Liver (tissue), 9 donors: ENCODE results near the gene SPART. TPM values are rescaled to one million over a fixed set of nuclear protein-coding genes. Genes with fewer than 3 reads are reported as not detected.

Experiments used
- DNase-seq: peaks from one replicate; pipeline ENCODE4 v3.0.0-alpha.2; 2017; ENCODE audit warnings: low spot score
- H3K27ac ChIP-seq, 2 donors: one replicate each; pipeline ENCODE4 v1.7.0; 2013; ENCODE audit warnings: inconsistent platforms in 2 of 2, low read length in 2 of 2, control low read depth in 1 of 2, low read depth in 1 of 2, mild to moderate bottlenecking in 1 of 2
- H3K27me3 ChIP-seq, 4 donors: one replicate each; pipeline versions ENCODE4 v1.6.1 to v1.7.0; 2013; ENCODE audit warnings: low read length in 3 of 4, inconsistent platforms in 1 of 4, mild to moderate bottlenecking in 1 of 4, moderate library complexity in 1 of 4; ENCODE audit not compliant: control insufficient read depth in 4 of 4, insufficient read depth in 4 of 4
- H3K36me3 ChIP-seq, 4 donors: one replicate each; pipeline versions ENCODE4 v1.6.1 to v1.7.0; 2013; ENCODE audit warnings: low read length in 3 of 4, mild to moderate bottlenecking in 3 of 4, low read depth in 1 of 4, moderate library complexity in 1 of 4; ENCODE audit not compliant: control insufficient read depth in 4 of 4, insufficient read depth in 3 of 4
- H3K4me1 ChIP-seq, 4 donors: one replicate each; pipeline versions ENCODE4 v1.6.1 to v1.7.0; 2013; ENCODE audit warnings: low read length in 3 of 4, mild to moderate bottlenecking in 3 of 4, moderate library complexity in 1 of 4; ENCODE audit not compliant: control insufficient read depth in 4 of 4, insufficient read depth in 4 of 4
- H3K4me3 ChIP-seq, 3 donors: one replicate each; pipeline versions ENCODE4 v1.6.1 to v1.7.0; 2013; ENCODE audit warnings: low read length in 3 of 3, control low read depth in 1 of 3, low read depth in 1 of 3, mild to moderate bottlenecking in 1 of 3
- H3K9ac ChIP-seq, 2 donors: one replicate each; pipeline ENCODE4 v1.7.0; 2013; ENCODE audit warnings: low read length in 2 of 2, mild to moderate bottlenecking in 2 of 2, moderate library complexity in 2 of 2, control low read depth in 1 of 2, low read depth in 1 of 2
- H3K9me3 ChIP-seq, 4 donors: one replicate each; pipeline versions ENCODE4 v1.6.1 to v1.7.0; 2013; ENCODE audit warnings: low read length in 3 of 4; ENCODE audit not compliant: control insufficient read depth in 4 of 4
- EGR1 ChIP-seq, 2 donors: IDR thresholded peaks; 2 replicates each; pipeline ENCODE4 v1.6.1; 2016 to 2018; ENCODE audit warnings: antibody characterized with exemption in 2 of 2, low read depth in 2 of 2
- FOXA1 ChIP-seq: IDR thresholded peaks from 2 replicates; pipeline ENCODE4 v1.6.1; 2016; ENCODE audit warnings: antibody characterized with exemption
- FOXA2 ChIP-seq: IDR thresholded peaks from 2 replicates; pipeline ENCODE4 v1.6.1; 2016; ENCODE audit warnings: antibody characterized with exemption
- GABPA ChIP-seq, 2 donors: IDR thresholded peaks in 1 of 2; conservative IDR thresholded peaks in 1 of 2; 2 replicates each; pipeline ENCODE4 v1.6.1; 2016; ENCODE audit warnings: antibody characterized with exemption in 2 of 2, mild to moderate bottlenecking in 1 of 2, moderate library complexity in 1 of 2
- HNF4A ChIP-seq, 2 donors: conservative IDR thresholded peaks; 2 replicates each; pipeline ENCODE4 v1.6.1; 2016; ENCODE audit warnings: antibody characterized with exemption in 2 of 2, mild to moderate bottlenecking in 2 of 2
- HNF4G ChIP-seq: IDR thresholded peaks from 2 replicates; pipeline ENCODE4 v1.6.1; 2016; ENCODE audit warnings: antibody characterized with exemption
- NR2F2 ChIP-seq: IDR thresholded peaks from 2 replicates; pipeline ENCODE4 v1.6.1; 2016; ENCODE audit warnings: antibody characterized with exemption
- RXRA ChIP-seq, 2 donors: IDR thresholded peaks; 2 replicates each; pipeline ENCODE4 v1.6.1; 2017 to 2018; ENCODE audit warnings: antibody characterized with exemption in 2 of 2, mild to moderate bottlenecking in 1 of 2
- SP1 ChIP-seq: IDR thresholded peaks from 2 replicates; pipeline ENCODE4 v1.6.1; 2018; ENCODE audit warnings: antibody characterized with exemption, mild to moderate bottlenecking
- YY1 ChIP-seq: IDR thresholded peaks from 2 replicates; pipeline ENCODE4 v1.6.1; 2016; ENCODE audit warnings: antibody characterized with exemption, mild to moderate bottlenecking
- ZBTB33 ChIP-seq: IDR thresholded peaks from 2 replicates; pipeline ENCODE4 v1.6.1; 2016; ENCODE audit warnings: antibody characterized with exemption
- WGBS: extraction: QIAGEN DNeasy Blood & Tissue Kit; methylation state at CpG from one replicate; pipeline ENCODE4 v1.1.7; 2013; 5-methylcytosine and 5-hydroxymethylcytosine counted together
- polyA plus RNA-seq, 2 donors: library from polyadenylated mRNA; stranded (reverse) in 1 of 2; unstranded in 1 of 2; fragments of 200-250 nt in 1 of 2; fragments of >200 nt in 1 of 2; fragmentation: Nextera tagmentation in 1 of 2; extraction: Ambion mirVana in 1 of 2; gene quantifications; one replicate each; pipeline versions ENCODE4 v1.2.1 to v1.2.3, GENCODE V29; 2013 to 2015
- total RNA-seq, 2 donors: library from RNA; depleted of rRNA; stranded (reverse); fragments of >200 nt; gene quantifications; one replicate each; pipeline ENCODE4 v1.2.3, GENCODE V29; 2014
- TF ChIP-seq, protein P1 (sequence below): fragments of 150-350 bp; IDR thresholded peaks from 2 replicates; pipeline ENCODE4 v1.5.1; 2017; ENCODE audit warnings: improper control_type of control experiment, low read depth, low read length; ENCODE audit not compliant: missing input control
- TF ChIP-seq, protein P2 (sequence below): IDR thresholded peaks from 2 replicates; pipeline ENCODE4 v1.6.1; 2016; ENCODE audit warnings: antibody characterized with exemption
- donor health status: healthy.
- donor health status: healthy.
- donor health status: healthy.
- donor health status: healthy.
- donor health status: healthy.

Gene SPART
- total and polyA plus RNA-seq, 4 donors, result 6.9 to 15.3 (median 11.0) TPM

- no peak overlapping the region for H3K27ac ChIP-seq
- WGBS, result 46% methylated on average over 3 of the region's 3 CpGs
- TF ChIP-seq, protein P1, sequence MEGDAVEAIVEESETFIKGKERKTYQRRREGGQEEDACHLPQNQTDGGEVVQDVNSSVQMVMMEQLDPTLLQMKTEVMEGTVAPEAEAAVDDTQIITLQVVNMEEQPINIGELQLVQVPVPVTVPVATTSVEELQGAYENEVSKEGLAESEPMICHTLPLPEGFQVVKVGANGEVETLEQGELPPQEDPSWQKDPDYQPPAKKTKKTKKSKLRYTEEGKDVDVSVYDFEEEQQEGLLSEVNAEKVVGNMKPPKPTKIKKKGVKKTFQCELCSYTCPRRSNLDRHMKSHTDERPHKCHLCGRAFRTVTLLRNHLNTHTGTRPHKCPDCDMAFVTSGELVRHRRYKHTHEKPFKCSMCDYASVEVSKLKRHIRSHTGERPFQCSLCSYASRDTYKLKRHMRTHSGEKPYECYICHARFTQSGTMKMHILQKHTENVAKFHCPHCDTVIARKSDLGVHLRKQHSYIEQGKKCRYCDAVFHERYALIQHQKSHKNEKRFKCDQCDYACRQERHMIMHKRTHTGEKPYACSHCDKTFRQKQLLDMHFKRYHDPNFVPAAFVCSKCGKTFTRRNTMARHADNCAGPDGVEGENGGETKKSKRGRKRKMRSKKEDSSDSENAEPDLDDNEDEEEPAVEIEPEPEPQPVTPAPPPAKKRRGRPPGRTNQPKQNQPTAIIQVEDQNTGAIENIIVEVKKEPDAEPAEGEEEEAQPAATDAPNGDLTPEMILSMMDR, result no peak
- TF ChIP-seq GABPA (IDR thresholded peaks at IDR 0.05 in 1 of 2, conservative IDR thresholded peaks at IDR 0.05 in 1 of 2) (no peak), RXRA (IDR thresholded peaks at IDR 0.05) (peak in 1 of 2 donors; percentile 19), HNF4G (no peak), NR2F2 (no peak)
- DNase-seq, result no peak
- peaks cover 0 to 27% (median 23%) of the 10 kb centered on the region in 4 donors for H3K4me1 ChIP-seq
- H3K9me3 ChIP-seq, result no peaks in the 10 kb centered on the region
- H3K9ac ChIP-seq, result no peak overlapping the region
- no peak overlapping the region for H3K4me3 ChIP-seq
- no peaks in the 10 kb centered on the region for H3K36me3 ChIP-seq
- H3K27me3 ChIP-seq, result no peaks in the 10 kb centered on the region
Measured at GRCh38 chr13:36357692-36358091, 11.5 kb upstream of the SPART start.

DNA sequence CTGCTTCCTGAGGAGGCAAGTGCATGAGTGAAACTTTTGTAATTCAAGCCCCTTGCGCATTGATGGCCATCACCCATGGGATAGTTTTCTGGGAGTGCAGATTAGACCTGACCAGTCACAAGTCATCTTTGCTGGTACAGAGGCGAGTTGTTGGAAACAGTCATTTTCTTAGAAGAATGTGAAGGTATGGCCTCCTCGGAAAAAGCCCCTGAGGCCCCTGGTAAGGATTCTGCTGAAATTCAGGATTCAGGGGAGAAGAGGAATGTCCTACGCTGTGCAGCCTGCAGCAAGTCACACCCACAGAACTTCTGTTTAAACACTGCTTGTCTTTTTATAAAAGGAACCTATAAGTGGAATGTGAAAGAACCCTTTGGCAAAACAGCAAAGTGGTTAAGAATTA is 11.0 kb upstream of the SPART start:
- DNase-seq, result no peak
- Histone ChIP-seq H3K4me1 (peaks cover 0 to 27% (median 23%) of the 10 kb centered on the region in 4 donors), H3K9me3 (no peaks in the 10 kb centered on the region), H3K9ac (no peak overlapping the region), H3K4me3 (no peak overlapping the region), H3K27ac (no peak overlapping the region), H3K27me3 (no peaks in the 10 kb centered on the region), H3K36me3 (no peaks in the 10 kb centered on the region)
- WGBS, result 85% methylated on average over 4 of the region's 4 CpGs
- TF ChIP-seq GABPA (IDR thresholded peaks at IDR 0.05 in 1 of 2, conservative IDR thresholded peaks at IDR 0.05 in 1 of 2) (no peak), NR2F2 (no peak), EGR1 (IDR thresholded peaks at IDR 0.05; ENCODE audit: low read depth in 2 of 2) (no peak), YY1 (no peak), FOXA2 (no peak), HNF4G (no peak), FOXA1 (no peak), HNF4A (conservative IDR thresholded peaks at IDR 0.05) (no peak), SP1 (no peak), ZBTB33 (no peak)
- TF ChIP-seq, protein P1, result no peak
- TF ChIP-seq, protein P2, sequence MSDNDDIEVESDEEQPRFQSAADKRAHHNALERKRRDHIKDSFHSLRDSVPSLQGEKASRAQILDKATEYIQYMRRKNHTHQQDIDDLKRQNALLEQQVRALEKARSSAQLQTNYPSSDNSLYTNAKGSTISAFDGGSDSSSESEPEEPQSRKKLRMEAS, result no peak
